PFSK-1 (cell line): ENCODE results near the gene RPS8.

Experiments used
- FOXP2 ChIP-seq: optimal IDR thresholded peaks from 2 replicates; pipeline ENCODE3; 2011; ENCODE audit warnings: borderline replicate concordance, control low read depth, inconsistent platforms; ENCODE audit not compliant: insufficient read depth; ENCODE audit errors: extremely low read length, extremely low read depth
- POLR2AphosphoS5 ChIP-seq: IDR thresholded peaks from 2 replicates; pipeline ENCODE4 v1.6.1; 2012; ENCODE audit warnings: low read depth, mild to moderate bottlenecking, control low read depth, low read length, moderate library complexity
- SIN3A ChIP-seq: IDR thresholded peaks from 2 replicates; pipeline ENCODE4 v1.6.1; 2012; ENCODE audit warnings: mild to moderate bottlenecking, low read length, moderate library complexity, borderline replicate concordance; ENCODE audit not compliant: insufficient read depth
- TAF1 ChIP-seq: IDR thresholded peaks from 2 replicates; pipeline ENCODE4 v1.6.1; 2012; ENCODE audit warnings: low read length, control low read depth, borderline replicate concordance; ENCODE audit not compliant: insufficient read depth
- TF ChIP-seq, protein P1 (sequence below), 2 experiments: IDR thresholded peaks; 2 replicates each; pipeline versions ENCODE4 v1.6.1 to v1.8.0; 2011 to 2012; ENCODE audit warnings: low read depth in 2 of 2, low read length in 2 of 2, control low read depth in 1 of 2, inconsistent platforms in 1 of 2, mild to moderate bottlenecking in 1 of 2, moderate library complexity in 1 of 2; ENCODE audit not compliant: insufficient read depth in 1 of 2

RPS8 gene

DNA sequence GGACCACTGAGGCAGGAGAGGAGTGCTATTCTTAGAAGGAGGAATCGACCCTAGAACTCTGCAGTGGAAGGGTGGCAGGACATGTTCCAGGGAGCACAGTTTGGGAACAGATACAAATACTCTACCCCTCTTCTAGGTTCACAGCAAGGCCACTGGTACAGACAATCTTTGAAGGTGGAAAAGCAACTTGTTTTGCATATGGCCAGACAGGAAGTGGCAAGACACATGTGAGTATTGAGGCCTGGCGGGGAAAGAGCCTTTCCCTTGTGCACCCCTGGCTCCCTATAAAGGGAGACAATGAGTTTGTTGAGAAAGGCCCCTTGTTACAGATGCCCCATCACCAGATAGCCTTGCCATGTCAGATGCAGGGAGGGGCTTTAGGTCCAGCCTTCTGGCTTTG is 17.9 kb upstream of the RPS8 start:
- TF ChIP-seq, protein P1, sequence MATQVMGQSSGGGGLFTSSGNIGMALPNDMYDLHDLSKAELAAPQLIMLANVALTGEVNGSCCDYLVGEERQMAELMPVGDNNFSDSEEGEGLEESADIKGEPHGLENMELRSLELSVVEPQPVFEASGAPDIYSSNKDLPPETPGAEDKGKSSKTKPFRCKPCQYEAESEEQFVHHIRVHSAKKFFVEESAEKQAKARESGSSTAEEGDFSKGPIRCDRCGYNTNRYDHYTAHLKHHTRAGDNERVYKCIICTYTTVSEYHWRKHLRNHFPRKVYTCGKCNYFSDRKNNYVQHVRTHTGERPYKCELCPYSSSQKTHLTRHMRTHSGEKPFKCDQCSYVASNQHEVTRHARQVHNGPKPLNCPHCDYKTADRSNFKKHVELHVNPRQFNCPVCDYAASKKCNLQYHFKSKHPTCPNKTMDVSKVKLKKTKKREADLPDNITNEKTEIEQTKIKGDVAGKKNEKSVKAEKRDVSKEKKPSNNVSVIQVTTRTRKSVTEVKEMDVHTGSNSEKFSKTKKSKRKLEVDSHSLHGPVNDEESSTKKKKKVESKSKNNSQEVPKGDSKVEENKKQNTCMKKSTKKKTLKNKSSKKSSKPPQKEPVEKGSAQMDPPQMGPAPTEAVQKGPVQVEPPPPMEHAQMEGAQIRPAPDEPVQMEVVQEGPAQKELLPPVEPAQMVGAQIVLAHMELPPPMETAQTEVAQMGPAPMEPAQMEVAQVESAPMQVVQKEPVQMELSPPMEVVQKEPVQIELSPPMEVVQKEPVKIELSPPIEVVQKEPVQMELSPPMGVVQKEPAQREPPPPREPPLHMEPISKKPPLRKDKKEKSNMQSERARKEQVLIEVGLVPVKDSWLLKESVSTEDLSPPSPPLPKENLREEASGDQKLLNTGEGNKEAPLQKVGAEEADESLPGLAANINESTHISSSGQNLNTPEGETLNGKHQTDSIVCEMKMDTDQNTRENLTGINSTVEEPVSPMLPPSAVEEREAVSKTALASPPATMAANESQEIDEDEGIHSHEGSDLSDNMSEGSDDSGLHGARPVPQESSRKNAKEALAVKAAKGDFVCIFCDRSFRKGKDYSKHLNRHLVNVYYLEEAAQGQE (IDR thresholded peaks at IDR 0.05; ENCODE audit: insufficient read depth in 1 of 2, low read depth in 2 of 2, low read length in 2 of 2), result no peak
- TF ChIP-seq SIN3A, result no peak
- TF ChIP-seq POLR2AphosphoS5, result no peak
- TF ChIP-seq FOXP2, result no peak
- TF ChIP-seq TAF1, result no peak

DNA sequence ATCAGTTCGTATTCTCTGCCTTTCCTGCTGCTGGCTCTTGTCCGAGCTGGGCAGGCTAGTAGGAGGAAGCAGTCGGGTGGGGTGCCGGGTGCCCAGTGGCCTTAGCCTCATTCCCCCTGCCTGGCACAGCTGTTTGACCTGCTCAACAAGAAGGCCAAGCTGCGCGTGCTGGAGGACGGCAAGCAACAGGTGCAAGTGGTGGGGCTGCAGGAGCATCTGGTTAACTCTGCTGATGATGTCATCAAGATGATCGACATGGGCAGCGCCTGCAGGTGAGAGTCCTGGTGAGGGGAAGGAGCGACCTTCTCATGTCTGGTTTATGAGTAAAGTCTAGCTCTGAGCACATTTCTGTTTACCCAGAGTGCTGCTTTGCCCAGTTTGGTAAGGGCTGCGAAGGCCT is 16.3 kb upstream of the RPS8 start:
- TF ChIP-seq, protein P1 (IDR thresholded peaks at IDR 0.05; ENCODE audit: insufficient read depth in 1 of 2, low read depth in 2 of 2, low read length in 2 of 2), result no peak
- TF ChIP-seq SIN3A (no peak), TAF1 (no peak), POLR2AphosphoS5 (no peak), FOXP2 (no peak)

DNA sequence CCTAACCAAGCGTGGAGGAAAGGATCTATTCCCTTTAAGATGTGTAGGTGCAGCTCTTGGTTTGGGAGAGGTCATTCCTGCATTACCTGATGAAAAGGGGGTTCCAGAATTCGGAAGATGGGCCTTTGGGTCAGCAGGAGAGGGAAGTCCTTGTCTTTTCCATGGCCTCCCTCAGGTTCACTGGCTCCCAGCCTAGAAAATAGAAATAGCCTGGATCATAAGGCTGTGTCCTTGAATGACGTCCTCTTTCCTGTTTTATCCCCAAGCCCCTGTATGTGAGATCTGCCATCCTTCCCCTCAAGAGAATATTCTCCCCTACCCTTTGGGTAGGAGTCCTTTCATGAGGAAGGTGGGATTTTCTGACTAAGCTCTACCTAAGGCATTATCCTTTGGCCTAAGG is 14.5 kb upstream of the RPS8 start:
- no peak for TF ChIP-seq TAF1

DNA sequence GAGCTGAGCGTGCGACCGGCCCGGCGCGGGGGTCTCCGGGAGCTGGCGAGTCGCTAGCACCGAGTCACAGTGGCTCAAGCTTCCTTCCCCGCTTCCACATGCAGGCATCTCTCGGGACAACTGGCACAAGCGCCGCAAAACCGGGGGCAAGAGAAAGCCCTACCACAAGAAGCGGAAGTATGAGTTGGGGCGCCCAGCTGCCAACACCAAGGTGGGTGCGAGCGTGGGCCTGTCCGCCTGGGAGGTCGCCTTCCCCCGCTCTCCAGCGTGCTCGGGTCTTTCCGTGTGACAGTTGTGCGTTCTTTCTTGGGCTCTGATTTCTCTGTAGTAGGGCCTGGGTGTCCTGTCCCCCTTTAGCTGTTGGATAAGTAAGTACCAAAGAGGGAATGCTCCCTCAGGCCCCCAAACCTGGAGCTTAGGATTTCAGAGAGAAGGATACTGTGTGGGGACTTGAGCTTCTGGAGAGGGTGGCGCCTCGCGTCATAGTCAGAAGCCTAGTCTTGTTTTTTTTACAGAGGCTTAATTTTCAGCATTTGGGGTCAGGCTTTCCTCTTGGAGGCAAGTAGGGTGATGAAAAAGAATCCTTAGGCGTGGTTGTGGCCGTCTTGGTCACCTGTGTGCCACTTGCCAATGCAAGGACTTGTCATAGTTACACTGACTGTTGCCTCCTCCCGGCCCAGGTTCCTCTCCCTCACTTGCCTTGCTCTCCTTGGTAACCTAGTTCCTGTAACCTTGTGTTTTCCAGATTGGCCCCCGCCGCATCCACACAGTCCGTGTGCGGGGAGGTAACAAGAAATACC is 790 bp downstream of the RPS8 start:
- TF ChIP-seq FOXP2 (no peak), TAF1 (no peak), SIN3A (no peak), POLR2AphosphoS5 (no peak)
- TF ChIP-seq, protein P1 (IDR thresholded peaks at IDR 0.05; ENCODE audit: insufficient read depth in 1 of 2, low read depth in 2 of 2, low read length in 2 of 2), result no peak

DNA sequence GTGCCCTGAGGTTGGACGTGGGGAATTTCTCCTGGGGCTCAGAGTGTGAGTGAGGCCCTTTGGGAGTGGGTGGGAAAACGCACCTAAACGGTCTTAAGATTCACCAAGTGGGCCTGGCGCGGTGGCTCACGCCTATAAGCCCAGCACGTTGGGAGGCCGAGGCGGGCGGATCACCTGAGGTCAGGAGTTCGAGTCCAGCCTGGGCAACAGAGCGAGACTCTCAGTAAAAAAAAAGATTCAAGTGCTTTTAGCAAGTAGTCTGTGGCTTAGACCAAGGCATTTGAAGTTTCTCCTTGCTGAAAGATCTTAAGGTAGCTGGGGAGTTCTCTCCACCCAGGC is 1.4 kb downstream of the RPS8 start:
- TF ChIP-seq POLR2AphosphoS5 (no peak), SIN3A (no peak), FOXP2 (no peak), TAF1 (no peak)
- TF ChIP-seq, protein P1 (IDR thresholded peaks at IDR 0.05; ENCODE audit: insufficient read depth in 1 of 2, low read depth in 2 of 2, low read length in 2 of 2), result no peak
